HPDE6-E6E7 (cell line): ENCODE results near the gene SCGB3A1.

Source experiments
- DNase-seq: peaks from one replicate; pipeline ENCODE4 v3.0.0; 2011; ENCODE audit warnings: missing footprints; ENCODE audit errors: extremely low spot score

The SCGB3A1 gene

DNA sequence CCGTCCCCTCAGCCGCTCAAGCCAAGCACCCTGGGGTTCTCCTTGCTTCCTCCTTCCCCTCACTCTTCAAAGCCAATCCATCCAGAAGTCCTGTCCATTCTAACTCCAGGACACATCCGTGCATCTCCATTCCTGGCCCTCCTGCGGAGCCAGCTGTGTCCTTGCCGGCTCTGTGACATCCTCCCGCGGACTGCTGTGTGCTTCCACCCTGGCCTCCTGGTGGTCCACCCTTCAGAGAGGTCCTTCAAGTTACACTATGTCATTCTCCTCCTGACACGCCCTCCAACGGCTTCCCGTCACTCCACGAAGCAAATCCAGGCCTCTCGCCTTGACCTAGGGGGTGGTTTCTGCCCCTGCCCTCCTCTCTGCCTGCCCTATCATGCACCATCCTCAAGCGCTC lies 13.0 kb upstream of the SCGB3A1 start:
- no peak for DNase-seq

DNA sequence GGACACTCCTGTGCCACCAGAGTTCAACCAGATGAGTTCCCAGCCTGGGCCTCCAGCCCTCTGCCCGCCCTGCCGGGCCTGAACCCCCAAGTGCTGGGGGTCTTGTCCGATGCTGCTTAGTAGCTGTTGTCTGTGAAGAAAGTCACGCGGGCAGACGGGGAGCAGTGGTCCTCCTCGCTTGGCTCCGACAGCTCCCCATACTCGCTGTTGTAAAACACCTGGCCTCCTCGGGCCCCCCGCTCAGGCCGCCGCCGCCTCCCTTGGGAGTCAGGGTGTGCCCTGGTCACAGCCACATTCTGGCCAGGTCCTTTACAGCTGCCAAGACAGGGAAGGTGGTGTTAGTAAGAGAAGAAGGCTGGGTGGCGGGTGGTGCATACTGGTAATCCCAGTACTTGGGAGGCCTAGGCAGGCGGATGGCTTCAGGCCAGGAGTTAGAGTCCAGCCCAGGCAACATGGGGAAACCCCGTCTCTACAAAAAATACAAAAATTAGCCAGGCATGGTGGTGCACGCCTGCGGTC lies 11.8 kb upstream of the SCGB3A1 start:
- DNase-seq, result no peak

DNA sequence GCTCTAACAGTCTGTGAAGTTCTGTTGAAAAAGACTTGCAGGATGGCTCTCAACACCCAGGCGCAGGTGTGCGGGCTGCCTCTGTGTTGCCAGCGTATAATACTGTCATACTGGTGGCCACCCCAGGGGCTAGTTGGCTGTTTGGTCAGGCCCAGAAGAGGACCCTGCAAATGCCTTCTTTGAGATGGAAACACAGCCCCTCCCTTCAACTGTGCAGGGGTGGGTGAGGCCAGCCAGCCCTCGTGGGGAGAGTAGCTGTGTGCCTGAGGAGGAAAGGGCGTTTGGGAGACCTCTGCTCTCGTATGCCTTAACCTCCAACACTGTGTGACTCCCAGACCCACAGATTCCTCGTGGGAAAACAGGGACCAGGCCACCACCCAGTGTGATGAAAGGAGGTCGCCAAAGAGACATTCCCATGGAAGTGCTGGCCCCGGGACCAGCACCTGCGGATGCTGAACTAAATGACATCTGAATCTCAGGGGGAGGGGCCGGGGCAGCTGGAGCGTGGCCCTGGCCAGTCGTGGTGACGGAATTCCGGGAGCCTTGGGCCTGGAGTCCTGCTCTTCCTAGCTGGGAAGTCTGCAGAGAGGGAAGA lies 11.3 kb upstream of the SCGB3A1 start:
- no peak for DNase-seq

DNA sequence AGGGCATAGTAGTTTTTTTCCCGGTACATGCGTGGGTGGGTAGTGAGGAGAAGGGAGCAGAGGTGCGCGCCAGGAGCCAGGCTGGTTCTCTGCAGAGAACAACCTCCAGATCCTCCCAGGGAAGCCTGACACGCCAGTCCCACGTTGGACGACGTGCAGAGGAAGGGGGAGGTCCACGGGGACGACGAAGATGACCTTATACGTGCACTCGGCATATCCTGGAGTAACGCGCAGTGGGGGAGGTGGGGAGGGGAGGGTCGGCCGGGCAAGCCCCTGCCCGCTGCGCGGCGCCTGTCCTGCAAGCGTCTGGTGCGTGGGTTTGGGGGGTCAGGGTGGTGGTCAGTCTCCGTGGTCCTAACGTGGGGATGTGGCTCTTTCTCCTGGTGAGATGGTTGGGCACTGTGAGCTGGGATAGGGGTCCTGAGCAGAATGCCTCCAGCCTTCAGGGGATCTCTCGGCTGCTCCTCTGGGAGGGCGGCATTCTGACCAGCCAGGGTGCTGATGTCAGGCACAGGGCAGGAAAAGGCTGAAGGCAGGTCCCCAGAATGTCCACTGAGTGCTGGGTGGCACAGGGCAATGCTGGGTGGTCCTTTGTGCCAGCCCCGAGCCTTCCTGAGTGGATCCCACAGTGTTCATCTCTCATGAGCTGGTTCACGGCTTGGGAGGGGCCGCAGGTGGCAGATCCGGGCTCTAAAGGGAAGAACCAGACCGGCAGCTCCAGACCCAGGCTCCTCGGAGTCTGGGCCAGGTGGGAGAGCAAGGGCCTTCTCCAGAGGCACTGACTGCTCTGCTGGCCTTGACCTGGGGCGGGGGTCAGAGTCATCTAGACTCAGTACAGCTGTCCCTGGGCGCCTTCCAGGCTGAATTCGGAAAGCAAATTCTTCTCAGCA lies 10.5 kb upstream of the SCGB3A1 start:
- DNase-seq, result no peak

DNA sequence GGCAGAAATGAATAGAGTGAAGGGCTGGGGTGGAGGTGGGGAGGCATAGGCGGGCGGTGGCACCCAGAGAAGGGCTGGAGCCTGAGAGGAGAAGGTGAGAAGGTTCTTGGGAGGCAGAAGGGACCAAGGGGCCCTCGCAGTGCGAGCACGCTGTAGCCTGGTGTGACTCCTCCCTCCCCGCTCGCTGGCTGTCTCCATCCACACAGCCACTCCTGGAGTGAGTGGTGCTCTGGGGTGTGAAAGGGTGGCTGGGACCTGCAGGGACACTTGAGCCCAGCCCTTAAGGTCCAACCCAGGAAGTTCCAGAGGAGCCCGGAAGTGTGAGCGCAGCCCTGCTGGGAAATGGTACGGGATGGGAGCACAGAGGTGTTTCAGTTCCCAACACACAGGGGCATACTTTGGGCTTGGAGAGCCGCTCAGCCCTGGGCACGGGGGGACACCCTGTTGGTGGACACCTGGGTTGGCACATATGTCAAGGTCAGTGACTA lies 9.3 kb upstream of the SCGB3A1 start:
- no peak for DNase-seq

DNA sequence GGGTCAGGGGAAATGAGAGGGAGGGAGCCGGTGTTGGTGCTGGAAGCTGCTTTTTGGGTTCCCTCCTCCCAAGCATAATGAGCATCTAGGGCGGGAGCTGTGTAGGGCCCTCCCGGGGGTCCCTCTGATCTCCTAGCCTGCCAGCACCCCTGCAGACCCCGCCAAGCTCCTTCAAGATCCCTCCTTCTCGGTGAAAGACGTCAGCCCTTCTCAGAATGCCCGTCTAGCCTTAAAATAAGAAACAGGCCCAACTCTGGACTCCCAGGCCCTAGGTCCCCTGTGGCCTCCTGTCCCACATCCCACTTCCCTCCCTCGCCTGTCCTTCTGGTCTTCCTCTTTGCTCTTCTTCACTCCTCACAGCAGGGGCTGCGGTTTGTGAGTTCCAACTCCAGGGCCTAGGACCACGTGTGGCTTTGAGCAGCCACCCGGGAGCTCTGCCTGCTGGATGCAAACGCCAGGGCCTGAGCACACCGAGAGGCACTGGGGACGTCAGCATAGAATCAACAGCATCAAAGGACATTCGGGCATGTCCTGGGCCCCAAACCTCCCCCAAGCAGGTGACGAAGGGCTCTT lies 8.8 kb upstream of the SCGB3A1 start:
- DNase-seq, result no peak

DNA sequence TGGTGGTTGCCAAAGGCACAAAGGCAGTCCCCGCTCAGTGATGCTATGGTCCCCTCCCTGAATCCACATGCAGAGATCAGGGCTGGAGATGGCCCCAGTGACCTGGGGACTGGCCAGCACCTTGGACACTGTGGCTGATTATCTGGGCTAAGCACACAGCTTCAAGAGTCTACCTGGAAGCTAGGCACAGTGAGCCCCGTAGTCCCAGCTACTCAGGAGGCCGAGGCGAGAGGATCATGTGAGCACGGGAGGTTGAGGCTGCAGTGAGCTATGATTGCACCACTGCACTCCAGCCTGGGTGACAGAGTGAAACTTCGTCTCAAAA lies 8.3 kb upstream of the SCGB3A1 start:
- no peak for DNase-seq

DNA sequence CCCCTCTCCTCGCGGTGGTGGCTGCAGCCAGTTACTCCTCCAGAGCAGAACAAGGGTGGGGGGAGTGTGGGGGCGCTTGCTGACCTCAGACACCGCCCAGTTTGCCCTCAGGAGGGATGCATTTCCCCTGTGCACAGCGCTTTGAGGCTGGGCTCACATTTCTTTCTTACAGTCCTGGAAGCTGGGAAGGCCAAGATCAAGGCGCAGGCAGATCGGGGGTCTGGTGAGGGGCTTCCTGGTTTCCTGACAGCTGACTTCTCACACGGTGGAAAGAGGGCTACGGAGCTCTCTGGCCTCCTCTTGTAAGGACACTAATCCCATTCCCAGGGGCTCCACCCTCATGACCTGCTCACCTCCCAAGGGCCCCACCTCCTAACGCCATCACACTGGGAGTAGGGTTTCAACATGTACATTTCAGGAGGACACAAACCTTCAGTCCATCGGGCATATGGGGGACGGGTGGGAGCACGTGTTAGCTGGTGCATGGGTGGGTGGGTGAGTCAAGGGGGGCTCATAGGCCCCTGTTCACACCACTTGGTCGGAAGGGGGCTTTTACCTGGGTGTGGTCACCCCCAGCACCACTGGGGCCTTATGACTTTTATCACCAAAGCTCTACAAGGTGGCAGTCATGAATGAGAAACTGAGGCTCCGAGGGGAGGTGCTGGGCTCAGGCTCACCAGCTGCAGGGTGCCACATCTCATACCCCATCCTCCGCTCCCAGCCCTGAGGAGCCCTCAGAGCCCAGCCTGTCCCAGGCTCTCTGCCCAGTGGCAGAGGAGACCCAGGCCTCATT lies 7.7 kb upstream of the SCGB3A1 start:
- DNase-seq, result no peak

DNA sequence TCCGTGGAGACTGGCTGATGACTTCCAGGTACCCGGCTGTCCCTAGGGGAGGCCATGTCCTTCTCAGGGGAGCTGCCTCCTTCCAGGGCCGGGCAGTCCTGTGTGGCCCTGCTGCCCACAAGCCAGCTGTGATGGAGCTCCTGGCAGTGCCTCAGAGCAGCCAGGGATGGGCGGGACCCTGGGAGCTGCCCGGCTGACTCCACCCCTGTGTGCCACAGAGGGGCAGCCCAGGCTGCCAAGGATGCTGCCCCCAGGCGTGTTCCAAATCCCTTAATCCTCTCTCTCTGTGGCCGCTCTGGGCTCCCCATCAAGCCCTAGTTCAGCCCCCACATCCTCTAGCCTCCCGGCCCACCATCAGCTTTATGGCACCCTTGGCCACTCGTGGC lies 7.0 kb upstream of the SCGB3A1 start:
- no peak for DNase-seq

DNA sequence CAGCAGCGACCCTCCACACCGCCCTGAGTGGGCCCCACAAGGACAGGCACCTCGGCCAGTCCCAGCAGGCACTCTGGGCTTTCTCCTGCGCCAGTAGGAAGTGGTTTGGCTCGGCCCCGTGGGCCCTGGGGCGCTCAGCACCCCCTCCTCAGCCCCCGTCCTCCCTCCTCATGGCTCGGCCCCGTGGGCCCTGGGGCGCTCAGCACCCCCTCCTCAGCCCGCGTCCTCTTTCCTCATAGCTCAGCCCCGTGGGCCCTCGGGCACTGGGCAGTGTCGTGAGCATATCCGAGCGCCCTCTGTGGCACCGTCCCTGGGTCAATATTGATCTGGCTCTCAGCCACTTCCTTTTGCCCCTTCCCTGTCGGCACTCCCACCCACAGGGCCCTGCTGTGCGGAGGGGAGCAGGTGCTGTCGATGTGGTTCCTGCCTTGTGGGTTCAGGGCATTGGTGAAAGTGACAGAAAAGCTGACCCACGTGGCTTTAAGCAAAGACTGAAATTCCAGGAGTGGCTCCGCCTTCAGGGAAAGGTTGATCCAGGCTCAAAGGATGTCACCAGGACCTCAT lies 5.5 kb upstream of the SCGB3A1 start:
- DNase-seq, result no peak

DNA sequence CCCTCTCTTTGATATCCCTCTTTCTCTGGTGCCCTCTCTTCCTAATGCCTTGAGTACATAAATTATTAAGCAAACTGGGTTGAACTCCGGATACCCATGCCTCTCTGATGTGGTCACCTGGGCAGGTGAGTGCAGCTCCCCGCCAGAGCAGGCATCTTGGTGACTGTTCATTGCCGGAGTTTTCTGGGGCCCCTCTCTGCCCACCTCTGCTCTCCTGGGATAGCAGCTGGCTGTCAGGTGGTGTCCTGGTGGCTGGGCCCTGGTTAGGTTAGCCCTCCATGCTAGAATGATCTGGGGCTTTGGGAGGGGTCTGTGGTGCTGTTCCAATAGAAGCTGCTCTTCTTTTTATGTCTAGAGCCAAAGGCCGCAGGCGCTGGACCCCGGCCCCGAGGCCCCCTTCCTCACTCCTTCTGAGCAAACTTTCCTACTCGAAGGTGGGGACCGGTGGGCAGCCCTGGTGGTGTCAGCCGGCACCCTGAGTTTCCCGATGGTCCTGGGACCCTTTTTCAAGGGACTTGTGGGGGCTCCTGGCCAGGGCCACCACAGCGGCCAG lies 4.9 kb upstream of the SCGB3A1 start:
- no peak for DNase-seq

DNA sequence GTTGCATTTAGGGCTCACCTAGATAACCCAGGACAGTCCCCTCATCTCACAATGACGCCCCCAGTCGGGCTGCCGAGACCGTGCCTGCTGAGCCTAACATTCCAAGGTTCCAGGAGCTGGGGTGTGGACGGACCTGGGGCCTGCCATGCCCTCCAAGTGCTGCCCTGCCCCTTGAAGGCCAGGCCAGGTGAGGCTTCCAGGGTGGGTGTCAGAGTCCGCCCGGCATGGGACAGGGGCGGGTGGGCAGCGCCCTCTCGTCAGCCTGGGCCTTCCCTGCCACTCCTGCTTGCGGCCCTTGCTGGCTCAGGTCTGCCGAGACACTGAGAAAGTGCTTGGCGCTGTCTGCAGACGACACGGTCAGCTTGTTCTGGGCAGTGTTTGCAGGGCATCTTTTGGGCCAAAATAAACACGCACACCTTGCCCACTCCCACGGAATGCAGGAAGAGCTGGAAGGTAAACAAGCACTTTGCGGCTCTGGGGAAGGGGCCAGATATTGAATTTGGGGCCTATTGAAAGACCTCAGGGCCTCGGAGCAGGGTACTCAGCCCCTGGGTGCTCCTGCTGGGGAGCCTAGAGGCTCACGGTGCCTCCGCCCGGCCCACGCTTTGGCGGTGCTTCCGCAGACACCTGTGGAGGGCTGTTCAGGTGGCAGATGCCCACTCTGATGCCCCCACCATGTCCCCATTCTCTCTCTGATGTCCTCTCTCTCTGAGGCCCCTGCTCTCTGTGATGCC lies 4.2 kb upstream of the SCGB3A1 start:
- no peak for DNase-seq

DNA sequence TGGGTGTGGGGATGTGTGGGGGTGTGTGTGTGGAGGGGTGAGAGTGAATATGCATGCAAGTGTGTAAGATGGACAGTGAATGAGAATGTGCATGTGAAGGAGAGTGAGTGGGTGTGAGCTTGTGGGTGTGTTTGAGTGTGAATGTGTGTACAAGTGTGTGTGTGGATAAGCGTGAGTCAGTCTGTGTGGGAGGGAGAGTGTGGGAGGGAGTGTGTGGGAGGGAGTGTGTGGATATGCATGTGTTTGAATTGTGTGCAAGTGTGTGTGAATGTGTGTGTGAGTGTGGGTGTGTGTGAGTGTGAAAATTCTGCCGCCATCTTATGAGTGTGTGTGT lies 3.7 kb upstream of the SCGB3A1 start:
- no peak for DNase-seq

DNA sequence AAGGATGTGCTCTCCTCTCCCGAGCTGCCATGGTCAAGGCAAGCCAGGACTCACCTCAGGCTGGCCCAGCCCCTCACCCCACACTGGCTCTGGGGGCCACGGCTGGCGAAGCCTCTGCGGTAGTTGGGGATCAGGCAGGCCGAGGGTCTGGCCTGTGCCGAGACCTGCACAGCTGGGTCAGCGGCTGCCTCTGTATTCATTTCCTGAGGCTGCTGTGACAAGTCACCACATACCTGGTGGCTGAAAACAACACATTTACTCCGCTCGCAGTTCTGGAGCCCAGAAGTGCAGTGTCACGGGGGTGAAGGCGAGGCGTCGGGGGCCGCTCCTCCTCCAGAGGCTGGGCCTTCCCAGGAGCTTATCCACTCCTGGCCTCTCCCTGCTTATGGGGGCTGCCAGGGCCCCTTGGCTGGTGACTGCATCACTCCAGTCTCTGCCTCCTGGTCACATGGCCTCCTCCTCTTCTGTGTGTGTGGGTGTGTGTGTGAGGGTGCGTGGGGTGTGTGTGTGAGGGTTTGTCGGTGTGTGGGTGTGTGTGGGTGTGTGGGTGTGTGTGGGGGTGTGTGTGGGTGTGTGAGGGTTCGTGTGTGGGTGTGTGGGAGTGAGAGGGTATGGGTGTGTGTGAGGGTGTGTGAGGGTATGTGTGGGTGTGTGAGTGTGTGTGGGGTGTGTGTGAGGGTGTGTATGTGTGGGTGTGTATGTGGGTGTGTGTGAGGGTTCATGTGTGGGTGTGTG lies 3.2 kb upstream of the SCGB3A1 start:
- DNase-seq, result no peak

DNA sequence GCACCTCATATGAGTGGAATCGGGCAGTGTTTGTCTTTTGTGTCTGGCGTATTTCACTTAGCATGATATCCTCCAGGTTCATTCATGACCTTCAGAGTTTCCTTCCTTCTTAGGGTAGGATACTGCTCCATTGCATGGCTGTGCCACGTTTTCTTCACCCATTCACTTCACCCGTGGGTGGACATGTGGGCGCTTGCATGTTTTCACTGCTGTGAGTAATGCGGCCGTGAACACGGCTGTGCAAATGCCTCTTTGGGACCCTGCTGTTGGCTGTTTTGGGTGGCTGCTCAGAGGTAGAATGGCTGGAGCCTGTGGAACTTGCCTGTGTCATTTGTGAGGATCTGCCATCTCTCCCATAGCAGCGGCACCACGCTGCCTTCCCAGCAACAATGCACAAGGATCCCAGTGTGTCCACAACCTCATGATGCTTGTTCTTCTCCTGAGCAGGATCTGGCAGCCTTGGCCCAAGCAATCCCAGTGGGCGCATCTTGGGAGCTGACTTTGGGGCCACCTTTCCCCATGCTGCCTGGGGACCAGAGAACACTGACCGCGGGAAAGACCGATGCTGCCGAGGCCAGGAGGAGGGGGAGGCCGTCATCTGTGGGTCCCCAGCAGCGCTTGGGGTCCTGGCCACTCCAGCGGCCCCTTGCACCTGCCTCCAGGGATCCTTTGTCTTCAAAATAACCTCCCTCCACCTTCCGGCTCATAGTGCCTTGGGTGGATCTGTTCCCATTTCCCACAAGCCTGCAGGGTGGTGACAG lies 2.3 kb upstream of the SCGB3A1 start:
- DNase-seq, result no peak

DNA sequence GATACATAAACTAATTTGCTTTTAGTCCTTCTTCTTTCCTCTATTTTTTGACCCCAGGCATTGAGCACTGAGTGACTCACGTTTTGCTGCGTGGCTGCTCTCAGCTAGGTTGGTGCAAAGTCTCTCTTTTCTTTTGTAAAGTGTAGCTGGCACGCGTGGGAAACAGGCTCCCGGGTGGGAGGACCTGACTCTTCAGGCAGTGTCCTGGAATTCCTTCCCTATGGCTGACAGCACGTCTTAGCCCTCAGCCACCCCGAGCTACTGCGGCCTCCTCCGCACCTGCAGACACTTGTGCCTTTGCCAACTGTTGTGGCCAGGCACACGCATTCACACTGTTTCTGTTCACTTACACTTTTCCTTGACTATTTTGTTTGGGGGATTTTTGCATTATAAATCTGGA lies 877 bp upstream of the SCGB3A1 start:
- no peak for DNase-seq

DNA sequence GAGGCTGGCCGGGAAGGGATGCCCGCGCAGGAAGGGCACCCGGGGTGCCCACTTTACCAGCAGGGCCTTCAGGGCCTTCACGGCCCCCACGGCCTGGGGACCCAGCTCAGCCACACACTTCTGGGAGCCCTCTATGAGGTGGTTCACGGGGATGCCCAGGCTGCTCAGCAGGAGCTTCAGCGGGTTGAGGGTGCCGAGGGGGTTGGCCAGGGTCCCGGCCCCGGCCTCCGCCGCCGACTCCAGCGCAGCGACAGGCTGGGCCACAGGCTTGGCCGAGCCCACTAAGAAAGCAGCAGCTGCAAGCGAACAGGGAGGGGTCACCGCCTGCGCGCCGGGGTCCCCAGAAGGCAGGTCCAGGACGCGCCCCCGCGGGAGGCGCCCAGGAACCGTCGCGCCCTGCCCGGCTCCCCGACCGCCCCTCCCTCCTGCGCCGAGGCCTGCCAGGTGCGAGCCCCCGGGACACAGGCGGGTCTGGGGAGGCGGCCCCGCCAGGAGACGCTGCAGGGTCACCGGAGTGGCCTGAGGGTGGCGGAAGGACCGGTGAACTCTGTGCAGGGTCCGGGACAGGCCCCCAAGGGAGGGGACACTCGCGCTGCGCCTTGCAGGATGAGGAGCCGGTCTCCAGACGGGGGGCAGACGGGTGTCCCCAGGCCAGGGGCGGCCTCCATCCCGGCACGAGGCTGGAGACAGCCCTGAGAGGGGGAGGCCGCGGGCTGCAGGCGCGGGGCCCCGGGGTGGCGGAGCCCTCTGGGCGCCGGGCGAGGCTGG lies 572 bp downstream of the SCGB3A1 start:
- no peak for DNase-seq

DNA sequence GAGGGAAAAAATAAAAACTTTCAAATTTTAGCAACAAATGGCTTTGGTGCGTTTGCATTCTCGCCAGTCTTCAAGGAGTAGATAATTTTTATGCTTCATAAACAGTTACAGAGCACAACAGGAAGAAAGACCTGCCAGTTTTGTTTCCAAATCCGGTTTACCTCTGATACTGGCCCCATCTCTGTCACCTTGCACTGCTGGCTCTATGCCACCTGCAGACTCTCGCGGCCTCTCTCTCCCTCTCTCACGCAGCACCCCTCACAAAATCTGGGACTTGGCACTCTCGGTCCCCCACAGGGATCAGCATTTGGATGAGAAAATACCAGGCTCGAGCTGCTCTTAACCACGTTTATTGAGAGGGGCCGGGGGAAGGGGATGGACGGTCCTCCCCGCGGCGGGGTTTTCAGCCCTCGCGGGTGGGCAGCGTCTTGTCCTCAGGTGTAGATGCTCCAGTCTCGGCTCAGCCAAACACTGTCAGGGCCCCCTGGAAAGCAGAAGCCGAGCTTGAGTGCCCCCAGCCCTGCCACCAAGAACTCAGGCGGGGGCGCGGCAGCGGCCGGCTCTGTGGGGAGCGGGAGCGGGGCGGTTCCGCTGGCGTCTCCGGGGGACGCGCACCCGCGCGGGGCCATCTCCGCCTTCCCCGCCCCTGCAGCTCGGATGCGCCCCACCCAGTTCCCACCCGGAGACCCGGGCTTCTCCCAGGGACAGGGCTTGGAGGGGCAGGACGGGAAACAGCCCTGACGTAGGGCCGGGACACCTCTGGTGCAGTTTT lies 1.3 kb downstream of the SCGB3A1 start:
- no peak for DNase-seq
